Measurements from ENCODE around the gene AGTRAP.

AGTRAP gene

DNA sequence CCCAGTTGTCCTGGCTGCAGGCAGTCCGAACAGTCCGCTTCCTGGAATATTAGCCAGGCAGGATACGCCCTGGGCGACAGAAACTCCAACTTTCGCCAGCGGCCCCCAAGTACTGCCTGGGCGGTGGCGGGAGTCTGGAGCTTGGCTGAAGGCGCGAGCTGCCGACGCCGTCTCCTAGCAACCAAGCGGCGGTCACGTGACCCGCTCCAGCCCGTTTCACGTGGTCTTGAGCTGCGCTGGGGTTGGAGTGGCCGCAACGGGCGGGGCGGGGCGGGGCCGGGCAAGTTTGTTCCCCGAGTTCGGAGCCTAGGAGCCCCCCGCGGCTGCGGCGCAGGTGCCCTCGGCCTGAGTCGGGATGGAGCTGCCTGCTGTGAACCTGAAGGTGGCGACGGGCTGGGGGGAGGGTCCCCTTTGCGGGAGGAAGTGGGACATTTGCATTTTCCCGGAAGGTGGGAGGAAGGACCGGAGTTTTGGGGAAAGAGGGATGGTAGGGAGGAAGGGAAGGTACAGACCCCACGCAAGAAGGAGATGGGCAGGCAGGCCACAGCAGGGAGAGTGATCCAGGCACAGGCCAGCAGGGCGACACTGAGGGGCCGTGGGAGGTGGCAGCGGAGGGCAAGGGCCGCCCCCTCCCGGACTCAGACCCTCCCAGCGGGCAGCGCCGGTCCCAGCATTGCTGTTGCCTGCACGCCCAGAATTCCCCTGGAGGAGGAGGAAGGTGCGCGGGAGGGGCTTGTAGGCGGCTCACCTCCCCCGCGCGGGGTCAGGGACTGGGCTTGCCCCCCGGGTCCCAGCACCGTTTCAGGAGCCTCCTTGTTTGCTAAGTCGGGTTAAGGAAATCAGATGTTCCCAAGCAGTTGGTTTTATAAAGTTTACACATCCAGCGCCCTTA is at the start of gene AGTRAP:
Gene AGTRAP (plus strand): TSS at position 283 of the 892 bp plus-strand sequence. CDS start 73 bp downstream, at position 356.
- DNase-seq: peak; percentile 85

DNA sequence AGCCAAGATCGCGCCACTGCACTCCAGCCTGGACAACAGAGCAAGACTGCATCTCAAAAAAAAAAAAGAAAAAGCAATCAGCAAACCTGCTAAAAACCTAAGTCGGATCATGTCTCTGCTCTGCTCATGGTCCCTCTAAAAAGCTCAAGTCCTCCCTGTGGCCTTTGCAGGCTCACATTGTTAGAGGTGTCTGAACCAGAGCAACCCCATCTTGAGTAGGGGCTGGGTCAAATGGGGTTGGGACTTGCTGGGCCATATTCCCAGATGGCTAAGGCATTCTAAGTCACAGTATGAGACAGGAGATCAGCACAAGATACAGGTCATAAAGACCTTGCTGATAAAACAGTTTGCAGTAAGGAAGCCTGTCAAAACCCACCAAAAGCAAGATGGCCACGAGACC is 47.4 kb upstream of the AGTRAP start:
- DNase-seq: no peak

- no peak for DNase-seq
These were observed 45.3 kb upstream of the AGTRAP start for GRCh38 chr1:11690397-11691301.

DNA sequence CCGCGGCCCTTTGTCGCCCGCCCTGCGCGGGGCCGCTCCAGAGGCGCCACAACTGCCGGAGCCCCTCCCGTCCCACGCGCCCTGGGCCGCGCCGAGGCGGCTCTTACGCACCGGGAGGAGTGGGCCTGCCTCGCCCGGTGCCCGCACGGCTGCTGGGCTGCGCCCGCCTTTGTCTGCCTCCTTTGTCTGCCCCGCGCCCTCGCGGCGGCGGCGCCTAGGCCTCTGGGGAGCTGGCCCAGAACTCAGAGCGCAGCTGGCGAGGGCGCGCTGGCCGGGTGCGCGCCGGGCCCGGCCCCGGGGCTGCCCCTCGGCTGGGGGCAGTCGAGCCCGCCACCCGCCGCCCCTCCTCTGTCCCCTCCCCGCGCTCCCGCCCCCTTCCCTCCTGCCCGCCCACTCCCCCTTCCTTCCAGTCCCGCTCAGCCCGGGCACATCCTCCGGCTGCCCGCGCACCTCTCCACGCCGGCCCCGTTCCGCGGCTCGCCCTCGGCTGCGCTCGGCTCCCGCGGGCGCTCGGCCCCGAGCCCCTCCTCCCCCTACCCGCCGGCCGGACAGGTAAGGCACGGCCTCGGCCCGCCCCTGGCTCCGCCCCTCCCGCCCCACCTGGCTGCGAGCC is 44.5 kb upstream of the AGTRAP start, which contains the start of gene DRAXIN:
Gene DRAXIN (plus strand): TSS at position 409 of the 613 bp plus-strand sequence. CDS start 14,549 bp downstream, outside the sequence.
- DNase-seq: no peak

DNA sequence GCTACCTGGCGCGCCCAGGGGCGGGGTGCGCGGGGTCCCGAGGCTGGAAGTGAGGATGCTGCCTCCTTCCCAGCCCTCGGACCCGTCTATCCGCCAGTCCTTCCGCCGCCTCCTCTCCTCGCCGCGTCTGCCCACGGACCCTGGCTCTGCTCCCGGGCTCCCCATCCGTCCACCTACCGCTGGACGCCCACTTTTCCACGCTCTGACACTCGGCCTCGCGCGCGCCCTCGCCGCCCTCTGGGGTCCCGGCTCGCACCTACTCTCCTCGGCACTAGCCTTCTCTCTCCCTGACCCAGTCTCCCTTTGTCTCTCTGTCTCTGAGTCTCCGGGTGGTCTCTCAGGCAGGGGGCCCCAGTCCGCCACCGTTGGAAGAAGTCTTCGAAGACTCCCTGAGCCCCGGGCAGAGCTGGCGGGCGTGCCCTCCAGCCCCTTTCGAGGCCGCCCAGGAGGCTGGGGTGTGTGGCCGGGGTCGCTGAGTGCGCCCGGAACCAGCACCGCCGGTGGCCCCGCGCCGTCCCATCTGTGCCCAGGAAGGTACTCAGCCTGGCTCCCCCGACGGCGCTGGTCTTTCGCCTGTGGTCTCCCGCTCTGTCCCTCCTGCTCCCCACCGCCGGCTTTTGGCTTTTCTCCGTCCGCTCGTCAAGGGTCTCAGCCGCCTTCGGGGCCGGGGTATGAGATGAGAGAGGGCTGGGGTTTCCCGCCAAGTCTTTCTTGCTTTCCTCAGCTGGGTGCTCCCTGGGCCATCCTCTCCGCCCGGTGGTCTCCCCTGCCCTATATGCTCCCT is 43.8 kb upstream of the AGTRAP start:
- no peak for DNase-seq

DNA sequence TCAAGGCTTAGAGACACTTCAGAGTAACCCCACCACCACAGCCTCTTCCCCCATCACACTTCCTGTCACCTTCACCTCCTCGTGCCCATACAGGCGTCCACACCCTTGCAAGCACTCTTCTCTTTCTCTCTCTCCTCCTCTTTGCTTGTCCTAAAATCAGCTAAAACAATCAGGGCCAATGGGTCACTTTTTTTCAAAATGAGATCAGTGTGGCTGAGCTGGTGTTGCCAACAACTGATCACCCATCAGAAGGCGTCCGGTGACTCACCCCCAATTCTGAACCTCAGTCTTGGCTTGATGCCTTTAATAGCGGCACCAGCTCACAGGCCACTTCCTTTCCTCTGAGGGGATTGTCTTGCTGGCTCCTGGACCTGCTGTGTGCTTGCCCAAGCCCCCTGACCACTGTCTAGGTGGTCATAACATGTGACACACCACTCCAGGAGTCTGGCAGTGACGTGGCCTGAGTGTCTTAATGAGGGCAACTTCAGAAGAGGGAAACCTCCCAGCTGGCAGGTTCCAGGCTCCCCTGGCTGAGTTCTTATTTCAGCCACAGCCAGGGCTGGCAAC is 42.8 kb upstream of the AGTRAP start:
- DNase-seq: peak; percentile 66

DNA sequence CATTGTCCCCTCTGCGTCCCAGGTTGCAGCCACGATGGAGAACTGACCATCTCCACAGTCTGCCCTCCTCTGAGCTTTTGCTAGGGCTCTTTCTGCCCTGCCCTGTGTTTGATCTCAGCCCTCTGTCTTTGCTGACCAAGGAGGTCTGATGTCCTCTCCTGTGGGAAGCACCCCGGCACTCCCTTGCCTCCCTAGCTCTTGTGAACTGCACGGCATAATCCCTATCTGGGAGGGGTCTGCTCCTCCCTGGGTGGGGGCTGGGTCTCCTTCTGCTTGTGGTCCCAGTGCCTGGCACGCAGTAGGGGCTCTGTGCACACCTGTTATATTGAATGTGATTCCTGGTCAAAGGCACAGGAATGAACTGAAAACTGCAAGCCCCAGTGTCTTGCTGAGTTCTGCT is 42.0 kb upstream of the AGTRAP start:
- DNase-seq: no peak

- DNase-seq: no peak
These were observed 40.1 kb upstream of the AGTRAP start for GRCh38 chr1:11695861-11696260.

- DNase-seq: no peak
These were observed 38.6 kb upstream of the AGTRAP start for GRCh38 chr1:11697188-11697892.

DNA sequence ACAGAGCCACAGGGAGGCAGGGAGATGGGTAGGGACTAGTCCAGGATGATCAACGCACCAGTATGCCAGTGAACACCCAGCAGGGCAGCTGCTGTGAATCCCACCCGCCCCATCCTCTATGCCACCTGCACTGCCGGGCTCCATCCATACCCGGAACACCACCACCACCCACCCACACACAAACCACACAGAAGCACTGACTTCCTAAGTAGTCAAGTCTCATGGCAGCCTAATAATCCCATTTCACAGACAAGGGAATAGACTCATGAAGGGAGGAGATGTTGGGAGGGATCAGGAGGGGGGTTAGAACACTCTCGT is 38.1 kb upstream of the AGTRAP start:
- no peak for DNase-seq

- no peak for DNase-seq
These were observed 35.1 kb upstream of the AGTRAP start for GRCh38 chr1:11700601-11701467.

- DNase-seq: no peak
These were observed 34.4 kb upstream of the AGTRAP start for GRCh38 chr1:11701551-11701961.

GRCh38 chr1:11701981-11702803 is 33.7 kb upstream of the AGTRAP start:
- DNase-seq: no peak

GRCh38 chr1:11703357-11704193 is 32.4 kb upstream of the AGTRAP start:
- DNase-seq: no peak

- DNase-seq: no peak
These were observed 31.8 kb upstream of the AGTRAP start for GRCh38 chr1:11704194-11704529.

DNA sequence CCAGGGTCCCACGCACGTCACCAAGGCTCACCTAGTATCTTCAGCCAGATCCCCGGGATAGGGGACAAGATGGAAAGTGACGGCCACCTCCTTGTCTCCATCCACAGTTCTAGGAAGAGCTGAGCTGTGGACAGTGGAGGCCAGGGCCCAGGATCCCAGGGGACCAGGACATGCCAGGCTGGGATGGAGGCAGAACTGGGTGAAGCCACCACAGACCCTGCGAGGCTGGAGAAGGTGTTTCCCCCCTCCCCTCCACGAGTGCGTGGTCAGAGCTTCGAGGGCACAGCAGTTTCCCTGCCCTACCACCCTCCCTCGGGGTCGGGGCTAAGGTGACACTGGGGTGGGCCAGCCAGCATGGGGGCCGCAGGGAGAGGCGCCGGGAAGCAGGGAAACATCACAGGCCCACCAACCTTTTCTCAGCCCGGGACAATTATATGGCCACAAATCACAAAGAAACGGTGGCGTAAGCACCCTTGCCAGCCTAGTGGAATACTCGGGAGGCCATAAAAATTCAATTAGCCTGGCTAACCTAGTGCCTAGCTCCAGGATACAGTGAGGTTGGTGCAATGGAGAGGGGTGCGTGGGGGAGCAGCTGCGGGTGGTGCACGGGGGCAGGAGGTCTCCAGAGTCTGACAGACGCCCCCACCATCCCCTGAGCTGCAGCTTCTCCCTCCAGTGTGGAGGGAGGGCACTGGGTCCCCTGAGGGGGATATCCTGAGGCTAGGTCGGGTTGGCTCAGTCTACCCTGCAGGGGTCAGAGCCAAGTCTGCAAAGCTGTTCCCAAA is 31.1 kb upstream of the AGTRAP start:
- no peak for DNase-seq

DNA sequence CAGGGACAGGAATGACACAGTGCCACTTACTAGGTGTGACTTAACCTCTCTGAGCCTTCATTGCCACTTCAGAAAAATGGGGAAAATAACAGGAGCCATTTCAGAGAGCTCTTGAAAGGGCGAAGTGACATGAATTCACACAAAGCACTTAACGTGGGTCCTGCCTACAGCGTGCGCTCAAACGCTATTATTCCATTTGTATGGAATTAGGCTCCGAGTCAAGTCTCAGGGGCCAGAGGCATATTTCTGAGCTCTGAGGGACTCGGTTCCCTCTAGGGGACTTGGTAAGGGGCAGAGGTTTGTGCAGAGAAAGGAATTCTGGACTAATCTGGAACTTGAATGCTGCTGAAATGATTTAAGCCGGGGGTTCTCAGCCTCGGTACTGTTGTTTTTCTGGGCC is 30.3 kb upstream of the AGTRAP start:
- DNase-seq: no peak

- no peak for DNase-seq
These were observed 29.6 kb upstream of the AGTRAP start for GRCh38 chr1:11706292-11706691.

All from 8988T (cell line).